Neutrophil (primary cell): ENCODE measurements around the gene RAP1GAP2.
"Not testable (repeated sequence)": the region's sequence is repeated elsewhere in the genome, so short reads cannot be mapped to it uniquely, and the experiment has no call there.

ENCODE experiments used
- H3K27ac ChIP-seq: fragments of 200-600 bp; sonication (generic); 2 replicates; pipeline ENCODE4 v1.5.1; 2016; ENCODE audit warnings: mild to moderate bottlenecking, moderate library complexity
- H3K27me3 ChIP-seq: fragments of 200-600 bp; sonication (generic); 2 replicates; pipeline ENCODE4 v1.6.0; 2016; ENCODE audit warnings: mild to moderate bottlenecking
- H3K36me3 ChIP-seq: fragments of 200-600 bp; sonication (generic); 2 replicates; pipeline ENCODE4 v1.5.1; 2017
- H3K4me1 ChIP-seq, 2 experiments: fragments of 200-600 bp in 1 of 2; sonication (generic) in 1 of 2; 1 replicate in 1 of 2; 2 replicates in 1 of 2; pipeline versions ENCODE4 v1.5.1 to v1.6.1; 2013 to 2016; ENCODE audit warnings: low read depth in 1 of 2, low read length in 1 of 2, mild to moderate bottlenecking in 1 of 2, moderate library complexity in 1 of 2; ENCODE audit not compliant: control insufficient read depth in 1 of 2, insufficient read depth in 1 of 2
- H3K4me3 ChIP-seq, 2 experiments: fragments of 200-600 bp in 1 of 2; sonication (generic) in 1 of 2; 1 replicate in 1 of 2; 2 replicates in 1 of 2; pipeline ENCODE4 v1.5.1; 2013 to 2016; ENCODE audit warnings: low read depth in 1 of 2, low read length in 1 of 2, mild to moderate bottlenecking in 1 of 2, moderate library complexity in 1 of 2
- H3K9me3 ChIP-seq: fragments of 200-600 bp; sonication (generic); 2 replicates; pipeline ENCODE4 v1.5.1; 2016
- TF ChIP-seq, protein P1 (sequence below): fragments of 200-600 bp; sonication (generic); IDR thresholded peaks from 2 replicates; pipeline ENCODE4 v1.5.1; 2016; ENCODE audit warnings: antibody characterized with exemption

RAP1GAP2 gene

DNA sequence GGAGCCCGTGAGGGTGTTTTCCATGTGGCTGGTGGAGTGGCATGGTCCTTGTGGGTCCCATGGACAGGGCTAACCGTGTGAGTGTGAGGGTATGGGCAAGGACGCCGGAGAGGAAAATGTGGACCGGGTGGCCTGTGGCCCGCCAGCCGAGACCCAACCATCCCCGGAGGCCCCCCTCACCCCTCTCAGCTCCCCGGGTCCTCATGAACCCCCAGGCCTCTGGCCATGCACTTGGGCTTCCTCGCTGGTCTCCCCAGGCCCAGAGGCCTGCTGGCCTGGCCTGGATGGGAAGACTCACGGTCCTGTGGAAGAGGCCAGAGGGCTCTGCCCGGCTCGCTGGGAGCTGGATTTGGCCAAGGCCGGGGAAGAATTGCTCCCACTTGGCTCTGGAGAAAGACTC is 13.1 kb downstream of the RAP1GAP2 start:
- H3K27ac ChIP-seq = no peak overlapping the region
- H3K36me3 ChIP-seq = peaks cover 56% of the 10 kb centered on the region
- TF ChIP-seq, protein P1, sequence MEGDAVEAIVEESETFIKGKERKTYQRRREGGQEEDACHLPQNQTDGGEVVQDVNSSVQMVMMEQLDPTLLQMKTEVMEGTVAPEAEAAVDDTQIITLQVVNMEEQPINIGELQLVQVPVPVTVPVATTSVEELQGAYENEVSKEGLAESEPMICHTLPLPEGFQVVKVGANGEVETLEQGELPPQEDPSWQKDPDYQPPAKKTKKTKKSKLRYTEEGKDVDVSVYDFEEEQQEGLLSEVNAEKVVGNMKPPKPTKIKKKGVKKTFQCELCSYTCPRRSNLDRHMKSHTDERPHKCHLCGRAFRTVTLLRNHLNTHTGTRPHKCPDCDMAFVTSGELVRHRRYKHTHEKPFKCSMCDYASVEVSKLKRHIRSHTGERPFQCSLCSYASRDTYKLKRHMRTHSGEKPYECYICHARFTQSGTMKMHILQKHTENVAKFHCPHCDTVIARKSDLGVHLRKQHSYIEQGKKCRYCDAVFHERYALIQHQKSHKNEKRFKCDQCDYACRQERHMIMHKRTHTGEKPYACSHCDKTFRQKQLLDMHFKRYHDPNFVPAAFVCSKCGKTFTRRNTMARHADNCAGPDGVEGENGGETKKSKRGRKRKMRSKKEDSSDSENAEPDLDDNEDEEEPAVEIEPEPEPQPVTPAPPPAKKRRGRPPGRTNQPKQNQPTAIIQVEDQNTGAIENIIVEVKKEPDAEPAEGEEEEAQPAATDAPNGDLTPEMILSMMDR = no peak
- no peak overlapping the region for H3K4me3 ChIP-seq
- no peaks in the 10 kb centered on the region for H3K9me3 ChIP-seq
- H3K4me1 ChIP-seq = peaks cover 13 to 15% of the 10 kb centered on the region in 2 experiments
- H3K27me3 ChIP-seq = no peaks in the 10 kb centered on the region

DNA sequence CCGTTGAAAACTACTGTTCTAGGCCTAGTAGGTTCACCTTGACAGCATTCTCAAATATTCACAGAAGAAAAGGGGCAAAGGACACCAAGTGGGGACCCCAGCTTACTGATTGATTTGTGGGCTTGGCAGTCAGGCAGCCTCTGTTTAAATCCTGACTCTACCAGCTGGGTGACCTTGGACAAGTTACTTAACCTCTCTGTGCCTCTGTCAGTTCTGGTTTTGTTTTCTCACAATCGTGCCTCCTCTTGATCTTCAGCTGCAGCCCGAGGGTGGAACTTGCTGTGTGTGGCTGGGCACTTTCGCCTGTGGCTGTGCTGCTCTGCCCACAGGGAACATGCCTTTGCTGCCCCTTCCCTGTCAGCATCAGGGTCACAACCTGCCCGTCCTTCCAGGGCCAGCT is 17.8 kb downstream of the RAP1GAP2 start:
- TF ChIP-seq, protein P1 = no peak
- Histone ChIP-seq H3K4me1 (peaks cover 27 to 32% of the 10 kb centered on the region in 2 experiments), H3K27me3 (no peaks in the 10 kb centered on the region), H3K9me3 (no peaks in the 10 kb centered on the region), H3K36me3 (peaks cover 17% of the 10 kb centered on the region), H3K4me3 (peak overlapping the region; percentile 47 to 57), H3K27ac (peak overlapping the region; percentile 90)

DNA sequence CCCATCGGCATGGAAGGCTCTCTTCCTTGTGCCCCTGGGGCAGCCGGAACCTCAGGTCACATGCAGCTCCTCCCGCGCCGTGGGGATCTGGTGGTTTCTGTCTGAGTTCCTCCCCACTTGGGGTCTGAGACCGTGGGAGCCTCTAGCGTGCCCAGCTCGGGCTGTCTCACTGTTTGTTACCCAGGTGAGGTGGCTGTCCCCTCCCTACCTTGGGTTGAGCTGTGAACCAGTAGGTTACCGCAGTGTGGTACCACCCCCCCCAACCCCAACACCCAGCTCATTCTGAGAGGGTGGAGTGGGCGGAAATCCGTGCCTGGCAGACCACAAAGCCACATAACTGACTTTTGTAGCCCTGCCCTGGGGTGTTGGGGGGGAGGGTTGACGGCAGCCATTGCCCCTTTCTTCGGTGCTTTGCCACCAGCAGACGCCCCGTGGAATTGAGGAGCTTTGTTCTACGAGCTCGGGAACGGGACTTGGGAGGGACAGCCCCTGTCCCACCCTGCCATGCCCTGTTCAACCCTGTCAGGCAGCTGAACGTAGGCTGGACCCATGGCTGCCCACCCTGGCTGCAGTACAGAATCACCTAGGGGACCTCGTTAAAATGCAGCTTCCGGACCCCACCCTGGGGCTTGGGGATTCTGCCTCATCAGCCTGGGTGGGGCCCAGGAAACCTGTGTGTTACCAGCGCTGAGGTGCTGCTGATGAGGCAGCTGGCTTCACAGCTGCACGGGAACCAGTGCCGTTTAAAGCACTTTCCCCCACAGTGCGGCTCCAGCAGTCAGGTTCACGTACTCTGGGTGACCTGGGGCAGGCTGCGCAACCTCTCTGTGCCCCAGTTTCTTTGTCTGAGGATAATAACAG is 18.5 kb downstream of the RAP1GAP2 start:
- H3K9me3 ChIP-seq = no peaks in the 10 kb centered on the region
- H3K27me3 ChIP-seq = no peaks in the 10 kb centered on the region
- H3K27ac ChIP-seq = peak overlapping the region; percentile 90
- peaks cover 27 to 32% of the 10 kb centered on the region in 2 experiments for H3K4me1 ChIP-seq
- TF ChIP-seq, protein P1 = no peak
- H3K4me3 ChIP-seq = peak overlapping the region; percentile 47 to 57
- H3K36me3 ChIP-seq = peaks cover 10% of the 10 kb centered on the region

DNA sequence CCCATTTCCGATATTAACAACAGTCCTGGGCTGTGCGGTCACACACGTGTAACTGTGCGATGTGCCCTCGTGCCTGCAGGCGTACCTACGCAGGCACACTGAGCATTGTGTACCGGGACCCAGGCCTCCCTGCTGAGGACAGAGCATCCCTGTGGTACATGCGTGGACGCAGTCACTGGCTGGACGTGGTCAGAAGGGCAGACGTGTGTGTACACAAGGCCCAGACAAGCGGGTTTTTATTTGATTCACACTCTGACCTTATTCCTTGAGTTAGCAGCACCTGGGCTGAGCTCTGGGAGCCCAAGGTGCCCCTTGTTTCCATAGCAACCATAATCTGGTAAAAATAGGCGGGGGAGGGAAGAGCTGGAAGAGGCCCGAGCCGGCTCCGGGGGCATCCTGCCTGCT is 19.5 kb downstream of the RAP1GAP2 start:
- peak overlapping the region; percentile 90 for H3K27ac ChIP-seq
- H3K27me3 ChIP-seq = no peaks in the 10 kb centered on the region
- no peaks in the 10 kb centered on the region for H3K9me3 ChIP-seq
- no peak overlapping the region for H3K4me3 ChIP-seq
- peaks cover 27 to 32% of the 10 kb centered on the region in 2 experiments for H3K4me1 ChIP-seq
- H3K36me3 ChIP-seq = peaks cover 7% of the 10 kb centered on the region
- TF ChIP-seq, protein P1 = no peak

DNA sequence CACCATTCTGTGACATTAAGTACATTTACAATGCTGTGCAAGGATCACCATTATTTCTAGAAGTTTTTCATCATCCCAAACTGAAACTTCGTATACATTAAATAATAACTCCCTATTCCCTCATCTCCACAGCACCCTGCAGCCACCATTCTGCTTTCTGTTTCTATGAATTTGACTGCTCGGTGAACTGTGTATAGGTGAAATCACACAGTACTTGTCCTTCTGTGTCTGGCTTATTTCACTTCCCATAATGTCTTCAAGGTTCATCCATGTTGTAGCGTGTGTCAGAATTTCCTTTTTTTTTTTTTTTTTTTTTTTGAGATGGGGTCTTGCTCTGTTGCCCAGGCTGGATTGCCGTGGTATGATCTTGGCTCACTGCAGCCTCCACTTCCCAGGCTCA is 20.4 kb downstream of the RAP1GAP2 start:
- Histone ChIP-seq H3K4me3 (no peak overlapping the region), H3K27ac (no peak overlapping the region), H3K27me3 (no peaks in the 10 kb centered on the region), H3K9me3 (no peaks in the 10 kb centered on the region), H3K4me1 (peaks cover 27 to 32% of the 10 kb centered on the region in 2 experiments), H3K36me3 (peaks cover under 1% of the 10 kb centered on the region)
- TF ChIP-seq, protein P1 = no peak

DNA sequence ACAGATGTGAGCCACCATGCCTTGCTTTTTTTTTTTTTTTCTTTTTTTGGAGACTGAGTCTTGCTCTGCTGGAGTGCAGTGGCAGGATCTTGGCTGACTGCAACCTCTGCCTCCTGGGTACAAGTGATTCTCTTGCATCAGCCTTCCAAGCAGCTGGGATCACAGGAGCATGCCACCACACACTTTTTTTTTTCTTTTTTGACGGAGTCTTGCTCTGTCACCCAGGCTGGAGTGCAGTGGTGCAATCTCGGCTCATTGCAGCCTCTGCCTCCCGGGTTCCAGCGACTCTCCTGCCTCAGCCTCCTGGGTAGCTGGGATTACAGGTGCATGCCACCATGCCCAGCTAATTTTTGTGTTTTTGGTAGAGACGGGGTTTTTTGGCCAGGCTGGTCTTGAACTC is 23.1 kb downstream of the RAP1GAP2 start:
- not testable (repeated sequence) for H3K4me3 ChIP-seq, H3K27ac ChIP-seq
- H3K4me1 ChIP-seq = peaks cover 15 to 22% of the 10 kb centered on the region in 2 experiments

More for the DNA sequence above, 23.1 kb downstream of the RAP1GAP2 start:
- H3K27me3 ChIP-seq, H3K9me3 ChIP-seq: not testable (repeated sequence)
- peaks cover 17% of the 10 kb centered on the region for H3K36me3 ChIP-seq
